A204.1 (cell line): ENCODE measurements around the gene DCUN1D2.
"Not testable (repeated sequence)": the region's sequence is repeated elsewhere in the genome, so short reads cannot be mapped to it uniquely, and the experiment has no call there.

Experiments used
- FAIRE-seq: peaks from 2 replicates; lab custom pipeline; 2012; peaks lifted over from hg19 to GRCh38; lab: Jason Lieb, UNC

DCUN1D2 gene

GRCh38 chr13:113490496-113491417 is at the start of gene DCUN1D2:
DCUN1D2 (minus strand) TSS chr13:113490711; CDS start chr13:113490669, 42 bp downstream.
- no peak for FAIRE-seq

GRCh38 chr13:113539822-113540221 is 49.3 kb upstream of the DCUN1D2 start:
- FAIRE-seq: no peak

GRCh38 chr13:113539176-113539575 is 48.7 kb upstream of the DCUN1D2 start:
- no peak for FAIRE-seq

- FAIRE-seq: no peak
These were observed 48.2 kb upstream of the DCUN1D2 start for GRCh38 chr13:113538689-113539058.

GRCh38 chr13:113537909-113538688 is 47.6 kb upstream of the DCUN1D2 start:
- no peak for FAIRE-seq

- no peak for FAIRE-seq
These were observed 46.7 kb upstream of the DCUN1D2 start for GRCh38 chr13:113537205-113537604.

GRCh38 chr13:113536461-113537110 is 46.1 kb upstream of the DCUN1D2 start:
- no peak for FAIRE-seq

- no peak for FAIRE-seq
These were observed 44.9 kb upstream of the DCUN1D2 start for GRCh38 chr13:113535381-113535781.

- no peak for FAIRE-seq
These were observed 43.8 kb upstream of the DCUN1D2 start for GRCh38 chr13:113534236-113534860.

GRCh38 chr13:113533161-113533840 is 42.8 kb upstream of the DCUN1D2 start:
- FAIRE-seq: no peak

GRCh38 chr13:113532156-113532806 is 41.8 kb upstream of the DCUN1D2 start:
- no peak for FAIRE-seq

GRCh38 chr13:113531041-113531873 is 40.7 kb upstream of the DCUN1D2 start:
- no peak for FAIRE-seq

- FAIRE-seq: no peak
These were observed 38.3 kb upstream of the DCUN1D2 start for GRCh38 chr13:113528813-113529180.

- no peak for FAIRE-seq
These were observed 37.7 kb upstream of the DCUN1D2 start for GRCh38 chr13:113528101-113528812.

GRCh38 chr13:113527272-113527958 is 36.9 kb upstream of the DCUN1D2 start:
- no peak for FAIRE-seq

GRCh38 chr13:113526466-113527220 is 36.1 kb upstream of the DCUN1D2 start:
- FAIRE-seq: no peak

GRCh38 chr13:113522438-113522837 is 31.9 kb upstream of the DCUN1D2 start:
- not testable (repeated sequence) for FAIRE-seq

- no peak for FAIRE-seq
These were observed 30.1 kb upstream of the DCUN1D2 start for GRCh38 chr13:113520571-113520970.
